Endothelial cell of umbilical vein (primary cell): ENCODE data around the gene POLR2F. TPM values are rescaled to one million over a fixed set of nuclear protein-coding genes. Genes with fewer than 3 reads are reported as not detected.

Source experiments
- BruUV-seq: library from RNA; stranded (reverse); fragments of 400-500 nt; replicated peaks from 2 replicates; lab custom pipeline; 2021; lab: Mats Ljungman, UMichigan
- CTCF ChIA-PET: fragments of 300-600, 350-600 bp; sonication (Branson Sonifier 250); formaldehyde crosslinking; loops from one replicate; lab custom pipeline; 2021; ENCODE audit warnings: antibody characterized with exemption, inconsistent platforms; lab: Charles Lee
- POLR2A ChIA-PET: fragments of 300-600, 350-600 bp; sonication (Branson Sonifier 250); formaldehyde crosslinking; loops from one replicate; lab custom pipeline; 2021; ENCODE audit warnings: antibody characterized with exemption, inconsistent platforms; lab: Charles Lee
- DNase-seq: peaks from one replicate; pipeline ENCODE4 v3.0.0-alpha.2; 2011; ENCODE audit warnings: low read depth, low spot score
- FAIRE-seq: peaks from 2 replicates; lab custom pipeline; 2011; peaks lifted over from hg19 to GRCh38; lab: Jason Lieb, UNC
- H2AFZ ChIP-seq: 2 replicates; pipeline ENCODE4 v1.6.0; 2012; ENCODE audit warnings: low read depth, low read length, control low read depth, inconsistent platforms
- H3K27ac ChIP-seq: 2 replicates; pipeline ENCODE4 v1.5.1; 2011; ENCODE audit warnings: low read depth, mild to moderate bottlenecking, control low read depth, low read length, moderate library complexity; ENCODE audit not compliant: insufficient read depth
- H3K27me3 ChIP-seq, 2 experiments: 2 replicates each; pipeline versions ENCODE4 v1.6.0 to v1.6.1; 2011; ENCODE audit warnings: low read length in 2 of 2, mixed read lengths in 1 of 2; ENCODE audit not compliant: control insufficient read depth in 2 of 2, insufficient read depth in 2 of 2
- H3K36me3 ChIP-seq, 2 experiments: 2 replicates in 1 of 2; 3 replicates in 1 of 2; pipeline ENCODE4 v1.5.1; 2011; ENCODE audit warnings: low read length in 2 of 2, mild to moderate bottlenecking in 1 of 2, moderate library complexity in 1 of 2; ENCODE audit not compliant: control insufficient read depth in 2 of 2, insufficient read depth in 2 of 2; ENCODE audit errors: extremely low read depth in 1 of 2
- H3K4me1 ChIP-seq: 3 replicates; pipeline ENCODE4 v1.5.1; 2011; ENCODE audit warnings: mild to moderate bottlenecking, low read length; ENCODE audit not compliant: control insufficient read depth, insufficient read depth; ENCODE audit errors: extremely low read depth
- H3K4me2 ChIP-seq: 2 replicates; pipeline ENCODE4 v1.6.1; 2011; ENCODE audit warnings: low read length, control low read depth, mixed read lengths; ENCODE audit not compliant: insufficient read depth
- H3K4me3 ChIP-seq, 3 experiments: fragments of 200-600 bp in 1 of 3; sonication (generic), shearing (Covaris generic) in 1 of 3; replicated peaks in 1 of 3; 2 replicates each; pipeline ENCODE4 v1.5.1; 2011 to 2016; ENCODE audit warnings: control low read depth in 3 of 3, low read length in 3 of 3, mild to moderate bottlenecking in 2 of 3, inconsistent platforms in 1 of 3, low read depth in 1 of 3, moderate library complexity in 1 of 3; ENCODE audit not compliant: insufficient read depth in 1 of 3
- H3K79me2 ChIP-seq: 2 replicates; pipeline ENCODE4 v1.6.0; 2012; ENCODE audit warnings: low read length, inconsistent platforms; ENCODE audit not compliant: control insufficient read depth, insufficient read depth
- H3K9ac ChIP-seq: replicated peaks from 2 replicates; pipeline ENCODE3; 2011; ENCODE audit warnings: low read length, control low read depth; ENCODE audit not compliant: insufficient read depth; ENCODE audit errors: extremely low read depth
- H3K9me1 ChIP-seq: replicated peaks from 3 replicates; pipeline ENCODE4 v1.6.0; 2011; ENCODE audit warnings: mild to moderate bottlenecking, low read length; ENCODE audit not compliant: control insufficient read depth, insufficient read depth; ENCODE audit errors: extremely low read depth
- H3K9me3 ChIP-seq: replicated peaks from 2 replicates; pipeline ENCODE4 v1.5.1; 2012; ENCODE audit warnings: low read length, inconsistent platforms; ENCODE audit not compliant: control insufficient read depth, insufficient read depth
- H4K20me1 ChIP-seq: replicated peaks from 2 replicates; pipeline ENCODE3; 2011; ENCODE audit warnings: mild to moderate bottlenecking, low read length; ENCODE audit not compliant: control insufficient read depth, insufficient read depth; ENCODE audit errors: extremely low read depth
- EZH2 ChIP-seq: IDR thresholded peaks from 2 replicates; pipeline ENCODE4 v1.6.1; 2012; ENCODE audit warnings: borderline replicate concordance, low read depth, mild to moderate bottlenecking, moderate library complexity, low read length, inconsistent platforms; ENCODE audit not compliant: severe bottlenecking
- FOS ChIP-seq: IDR thresholded peaks from 2 replicates; pipeline ENCODE4 v1.6.1; 2011; ENCODE audit warnings: mild to moderate bottlenecking, low read length, moderate library complexity, borderline replicate concordance; ENCODE audit not compliant: insufficient read depth
- JUN ChIP-seq: IDR thresholded peaks from 2 replicates; pipeline ENCODE4 v1.6.1; 2011; ENCODE audit warnings: borderline replicate concordance, low read depth; ENCODE audit not compliant: insufficient read length, insufficient read depth
- MYC ChIP-seq: IDR thresholded peaks from one replicate; pipeline ENCODE4 v1.6.1; 2011; ENCODE audit warnings: mild to moderate bottlenecking, low read depth, low read length
- POLR2A ChIP-seq: IDR thresholded peaks from 2 replicates; pipeline ENCODE4 v1.6.1; 2012; ENCODE audit warnings: low read depth, mild to moderate bottlenecking, control low read depth, low read length
- POLR2AphosphoS5 ChIP-seq: IDR thresholded peaks from 2 replicates; pipeline ENCODE4 v1.6.1; 2012; ENCODE audit warnings: low read depth, mild to moderate bottlenecking, control low read depth, low read length, moderate library complexity; ENCODE audit not compliant: insufficient read depth
- dilution Hi-C: fragments of 300-500 bp; cut with MboI; formaldehyde crosslinking; loops from one replicate; pipeline ENCODE4 v1.15.0; 2019; ENCODE audit warnings: low sequenced_read_pairs; ENCODE audit not compliant: extremely low pct_ligation_motif_present
- intact Hi-C: fragments of 100-400 bp; cut with micrococcal nuclease; formaldehyde crosslinking; loops from one replicate; pipeline ENCODE4 v1.10.0; 2022
- polyA plus RNA-seq, 4 experiments: library from polyadenylated mRNA; depleted of rRNA in 3 of 4; stranded (reverse) in 3 of 4; unstranded in 1 of 4; fragments of >200 nt; gene quantifications; 2 replicates each; pipeline versions ENCODE4 v1.2.1 to v1.2.3, GENCODE V29; 2011 to 2012; ENCODE audit warnings: missing spikeins in 1 of 4
- total RNA-seq: library from RNA; stranded (reverse); gene quantifications from 2 replicates; pipeline ENCODE4 v1.2.3, GENCODE V29; 2021
- TF ChIP-seq, protein P1 (sequence below), 2 donors: IDR thresholded peaks; 1 replicate in 1 of 2; 2 replicates in 1 of 2; pipeline ENCODE4 v1.5.1; 2011; ENCODE audit warnings: low read length in 2 of 2, mild to moderate bottlenecking in 2 of 2, moderate library complexity in 2 of 2, control low read depth in 1 of 2, inconsistent platforms in 1 of 2, low read depth in 1 of 2; ENCODE audit not compliant: insufficient read depth in 1 of 2; ENCODE audit errors: extremely low read depth in 1 of 2
- TF ChIP-seq, protein P2 (sequence below): IDR thresholded peaks from 2 replicates; pipeline ENCODE4 v1.6.1; 2011; ENCODE audit not compliant: insufficient read depth, insufficient read length

The POLR2F gene
- total and polyA plus RNA-seq, 2 donors (not counting 3 experiments of a cell fraction or from before 2014, with no cell fraction given): 106 to 112 TPM

DNA sequence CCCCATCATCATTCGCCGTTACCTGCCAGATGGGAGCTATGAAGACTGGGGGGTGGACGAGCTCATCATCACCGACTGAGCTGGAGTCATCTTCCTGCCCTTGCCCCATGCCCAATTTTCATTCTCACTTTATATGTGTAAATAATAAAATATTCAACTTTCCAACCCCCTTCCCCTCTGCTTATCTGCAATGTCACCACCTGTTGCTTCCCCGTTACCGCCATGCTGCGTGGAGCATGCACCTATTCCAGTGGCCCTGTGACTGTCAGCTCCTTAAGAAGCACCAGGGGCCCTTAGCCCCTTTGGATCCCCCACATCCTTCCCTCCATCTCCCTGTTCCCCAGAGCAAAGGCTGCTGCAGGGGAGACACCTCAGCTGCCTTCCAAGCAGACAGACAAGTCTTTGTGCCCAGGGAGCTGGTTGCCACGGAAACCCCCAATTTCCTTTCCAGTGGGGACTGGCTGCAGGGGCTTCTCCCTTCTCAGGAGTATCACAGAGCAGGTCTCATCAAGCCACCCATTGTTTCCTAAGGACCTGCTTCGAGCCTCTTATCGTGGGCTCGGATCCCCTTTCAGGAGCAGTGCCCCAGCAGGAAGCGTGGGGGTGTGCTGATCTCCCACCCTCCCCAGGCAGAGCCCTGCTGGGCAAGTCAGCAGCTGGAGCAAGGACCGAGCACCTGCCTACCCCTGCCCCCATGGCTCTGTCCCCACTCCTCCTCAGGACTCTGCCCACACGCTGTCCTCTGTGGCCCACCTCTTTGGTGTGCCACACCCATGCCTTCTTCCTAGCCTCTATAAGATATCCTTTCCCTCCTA, 14.3 kb downstream of the POLR2F start:
- CTCF ChIA-PET: interaction anchor here (0.9 to 4.0 kb wide), 2 partner anchors 80 to 105 kb away, joined by 3 to 66 read pairs; no protein-coding TSS in a partner anchor
- Histone ChIP-seq H3K36me3 (peaks cover 6 to 21% of the 10 kb centered on the region in 2 experiments), H4K20me1 (no peaks in the 10 kb centered on the region), H3K9ac (no peak overlapping the region), H3K9me1 (no peaks in the 10 kb centered on the region), H2AFZ (no peak overlapping the region), H3K4me3 (no peak overlapping the region), H3K4me2 (no peak overlapping the region), H3K27ac (no peak overlapping the region), H3K27me3 (no peaks in the 10 kb centered on the region), H3K4me1 (no peaks in the 10 kb centered on the region), H3K79me2 (peaks cover 2% of the 10 kb centered on the region), H3K9me3 (no peaks in the 10 kb centered on the region)
- TF ChIP-seq MYC: no peak
- no peak for TF ChIP-seq EZH2
- TF ChIP-seq POLR2A: no peak
- no peak for TF ChIP-seq FOS
- TF ChIP-seq, protein P1, sequence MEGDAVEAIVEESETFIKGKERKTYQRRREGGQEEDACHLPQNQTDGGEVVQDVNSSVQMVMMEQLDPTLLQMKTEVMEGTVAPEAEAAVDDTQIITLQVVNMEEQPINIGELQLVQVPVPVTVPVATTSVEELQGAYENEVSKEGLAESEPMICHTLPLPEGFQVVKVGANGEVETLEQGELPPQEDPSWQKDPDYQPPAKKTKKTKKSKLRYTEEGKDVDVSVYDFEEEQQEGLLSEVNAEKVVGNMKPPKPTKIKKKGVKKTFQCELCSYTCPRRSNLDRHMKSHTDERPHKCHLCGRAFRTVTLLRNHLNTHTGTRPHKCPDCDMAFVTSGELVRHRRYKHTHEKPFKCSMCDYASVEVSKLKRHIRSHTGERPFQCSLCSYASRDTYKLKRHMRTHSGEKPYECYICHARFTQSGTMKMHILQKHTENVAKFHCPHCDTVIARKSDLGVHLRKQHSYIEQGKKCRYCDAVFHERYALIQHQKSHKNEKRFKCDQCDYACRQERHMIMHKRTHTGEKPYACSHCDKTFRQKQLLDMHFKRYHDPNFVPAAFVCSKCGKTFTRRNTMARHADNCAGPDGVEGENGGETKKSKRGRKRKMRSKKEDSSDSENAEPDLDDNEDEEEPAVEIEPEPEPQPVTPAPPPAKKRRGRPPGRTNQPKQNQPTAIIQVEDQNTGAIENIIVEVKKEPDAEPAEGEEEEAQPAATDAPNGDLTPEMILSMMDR (IDR thresholded peaks at IDR 0.05; ENCODE audit: extremely low read depth in 1 of 2, insufficient read depth in 1 of 2, low read depth in 1 of 2, low read length in 2 of 2): no peak
- TF ChIP-seq, protein P2, sequence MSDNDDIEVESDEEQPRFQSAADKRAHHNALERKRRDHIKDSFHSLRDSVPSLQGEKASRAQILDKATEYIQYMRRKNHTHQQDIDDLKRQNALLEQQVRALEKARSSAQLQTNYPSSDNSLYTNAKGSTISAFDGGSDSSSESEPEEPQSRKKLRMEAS: no peak
- TF ChIP-seq JUN: no peak
- TF ChIP-seq POLR2AphosphoS5: no peak
- POLR2A ChIA-PET: interaction anchor here (0.5 kb wide), 1 partner anchor 150 kb away, joined by 6 read pairs; no protein-coding TSS in a partner anchor
- intact Hi-C loops (no loop called here), dilution Hi-C loops (no loop called here)
- FAIRE-seq (no peak), DNase-seq (no peak)
- BruUV-seq: no TSS peak
